ENCODE data around the gene KLRC1. TPM values are rescaled to one million over a fixed set of nuclear protein-coding genes. Genes with fewer than 3 reads are reported as not detected.

KLRC1 gene
- total RNA-seq, 4 donors from 2014 or later = 1.2 to 4.8 TPM; not detected in 2

DNA sequence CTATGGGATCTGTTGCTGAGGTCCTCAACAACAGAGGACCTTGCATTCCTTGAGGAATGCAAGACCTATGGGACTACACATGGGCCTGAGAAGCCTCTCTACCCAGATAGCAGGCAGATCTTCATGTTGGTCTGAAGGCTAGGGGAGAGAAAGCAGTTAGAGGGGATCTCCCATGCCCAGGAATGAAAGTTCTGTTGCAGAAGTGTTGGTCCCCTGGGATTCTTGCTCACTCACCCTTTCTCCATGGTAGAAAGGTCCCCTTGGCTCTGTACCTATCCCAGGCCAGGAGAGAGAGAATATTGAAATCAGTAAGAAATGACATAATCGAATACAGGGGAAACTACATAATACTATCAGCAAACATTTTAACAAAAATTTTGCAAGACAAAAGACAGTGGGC, 16.5 kb upstream of the KLRC1 start:
- H3K36me3 ChIP-seq = no peaks in the 10 kb centered on the region
- 72 to 89% methylated on average over 1 of the region's 1 CpG for WGBS, 2 donors
- H3K9me3 ChIP-seq = no peaks in the 10 kb centered on the region
- H3K4me3 ChIP-seq = no peak overlapping the region
- no peaks in the 10 kb centered on the region for H3K4me1 ChIP-seq
- intact Hi-C loops (cut with DNase I) = no loop called here
- TF ChIP-seq, protein P1, sequence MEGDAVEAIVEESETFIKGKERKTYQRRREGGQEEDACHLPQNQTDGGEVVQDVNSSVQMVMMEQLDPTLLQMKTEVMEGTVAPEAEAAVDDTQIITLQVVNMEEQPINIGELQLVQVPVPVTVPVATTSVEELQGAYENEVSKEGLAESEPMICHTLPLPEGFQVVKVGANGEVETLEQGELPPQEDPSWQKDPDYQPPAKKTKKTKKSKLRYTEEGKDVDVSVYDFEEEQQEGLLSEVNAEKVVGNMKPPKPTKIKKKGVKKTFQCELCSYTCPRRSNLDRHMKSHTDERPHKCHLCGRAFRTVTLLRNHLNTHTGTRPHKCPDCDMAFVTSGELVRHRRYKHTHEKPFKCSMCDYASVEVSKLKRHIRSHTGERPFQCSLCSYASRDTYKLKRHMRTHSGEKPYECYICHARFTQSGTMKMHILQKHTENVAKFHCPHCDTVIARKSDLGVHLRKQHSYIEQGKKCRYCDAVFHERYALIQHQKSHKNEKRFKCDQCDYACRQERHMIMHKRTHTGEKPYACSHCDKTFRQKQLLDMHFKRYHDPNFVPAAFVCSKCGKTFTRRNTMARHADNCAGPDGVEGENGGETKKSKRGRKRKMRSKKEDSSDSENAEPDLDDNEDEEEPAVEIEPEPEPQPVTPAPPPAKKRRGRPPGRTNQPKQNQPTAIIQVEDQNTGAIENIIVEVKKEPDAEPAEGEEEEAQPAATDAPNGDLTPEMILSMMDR (IDR thresholded peaks at IDR 0.05) = no peak
- TF ChIP-seq POLR2A (IDR thresholded peaks at IDR 0.05) = no peak
- no peak overlapping the region for H3K27ac ChIP-seq
- H3K27me3 ChIP-seq = no peaks in the 10 kb centered on the region
- DNase-seq = no peak

DNA sequence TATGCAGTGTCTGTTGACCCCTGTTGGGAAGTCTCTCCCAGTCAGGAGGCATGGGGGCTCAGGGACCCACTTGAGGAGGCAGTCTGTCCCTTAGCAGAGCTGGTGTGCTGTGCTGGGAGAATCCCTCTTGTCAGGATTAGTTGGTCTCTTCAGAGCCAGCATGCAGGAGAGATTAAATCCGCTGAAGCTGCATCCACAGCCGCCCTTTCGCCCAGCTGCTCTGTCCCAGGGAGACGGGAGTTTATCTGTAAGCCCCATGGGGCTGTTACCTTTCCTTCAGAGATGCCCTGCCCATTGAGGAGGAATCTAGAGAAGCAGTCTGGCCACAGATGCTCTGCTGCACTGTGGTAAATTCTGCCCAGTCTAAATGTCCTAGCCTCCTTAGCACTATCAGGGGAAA, 13.1 kb upstream of the KLRC1 start:
- H3K36me3 ChIP-seq = no peaks in the 10 kb centered on the region
- no peaks in the 10 kb centered on the region for H3K27me3 ChIP-seq
- 80% methylated on average over 1 of the region's 4 CpGs; no CpG with 5 or more reads in 1 of the 2 donors for WGBS, 2 donors
- H3K27ac ChIP-seq = no peak overlapping the region
- DNase-seq = no peak
- intact Hi-C loops (cut with DNase I) = no loop called here
- H3K4me3 ChIP-seq = no peak overlapping the region
- H3K9me3 ChIP-seq = no peaks in the 10 kb centered on the region
- no peak for TF ChIP-seq POLR2A (IDR thresholded peaks at IDR 0.05)
- TF ChIP-seq, protein P1 (IDR thresholded peaks at IDR 0.05) = no peak
- H3K4me1 ChIP-seq = no peaks in the 10 kb centered on the region

DNA sequence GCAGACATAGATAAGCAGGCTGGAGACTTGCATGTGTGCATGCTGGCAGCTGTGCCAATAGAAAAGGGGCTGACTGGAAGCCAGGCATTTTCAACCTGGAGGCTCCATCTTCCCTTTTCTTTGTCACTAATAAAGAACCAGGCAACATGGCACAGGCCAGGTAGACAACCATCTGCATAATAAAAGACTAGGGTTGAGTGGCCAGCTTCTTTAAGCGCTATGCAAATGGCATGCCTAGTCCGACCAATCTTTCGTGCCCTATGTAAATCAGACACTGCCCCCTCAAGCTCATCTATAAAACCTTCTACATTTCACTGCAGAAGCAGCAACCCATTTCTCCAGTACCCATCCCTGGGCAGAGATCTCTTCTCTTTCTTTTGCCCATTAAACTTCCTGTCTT, 4.6 kb upstream of the KLRC1 start:
- DNase-seq = no peak
- no peak overlapping the region for H3K4me3 ChIP-seq
- H3K9me3 ChIP-seq = peaks cover 0 to 18% (median 0%) of the 10 kb centered on the region in 3 donors
- H3K27me3 ChIP-seq = no peaks in the 10 kb centered on the region
- H3K27ac ChIP-seq = no peak overlapping the region
- WGBS, 2 donors = 95 to 100% methylated on average over 3 of the region's 3 CpGs
- H3K4me1 ChIP-seq = no peaks in the 10 kb centered on the region
- no peak for TF ChIP-seq POLR2A (IDR thresholded peaks at IDR 0.05)
- TF ChIP-seq, protein P1 (IDR thresholded peaks at IDR 0.05) = no peak
- intact Hi-C loops (cut with DNase I) = no loop called here
- H3K36me3 ChIP-seq = no peaks in the 10 kb centered on the region

DNA sequence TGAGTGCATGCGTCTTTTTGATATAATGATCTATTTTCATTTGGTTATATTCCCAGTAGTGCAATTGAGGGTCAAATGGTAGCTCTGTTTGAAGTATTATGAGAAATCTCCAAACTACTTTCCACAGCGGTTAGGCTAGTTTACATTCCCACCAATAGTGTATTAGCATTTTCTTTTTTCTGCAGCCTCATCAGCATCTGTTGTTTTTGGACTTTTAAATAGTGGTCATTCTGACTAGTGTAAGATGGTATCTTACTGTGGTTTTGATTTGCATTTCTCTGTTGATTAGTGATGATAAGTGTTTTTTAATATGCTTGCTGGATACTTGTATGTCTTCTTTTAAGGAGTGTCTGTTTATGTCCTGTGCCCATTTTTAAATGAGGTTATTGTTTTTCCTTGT, 3.7 kb upstream of the KLRC1 start:
- Histone ChIP-seq H3K27me3 (no peaks in the 10 kb centered on the region), H3K36me3 (no peaks in the 10 kb centered on the region), H3K4me1 (no peaks in the 10 kb centered on the region), H3K27ac (no peak overlapping the region), H3K4me3 (no peak overlapping the region), H3K9me3 (peaks cover 0 to 18% (median 0%) of the 10 kb centered on the region in 3 donors)
- no peak for DNase-seq
- WGBS, 2 donors = 84 to 92% methylated on average over 2 of the region's 2 CpGs
- TF ChIP-seq POLR2A (IDR thresholded peaks at IDR 0.05) = no peak
- TF ChIP-seq, protein P1 (IDR thresholded peaks at IDR 0.05) = no peak
- intact Hi-C loops (cut with DNase I) = no loop called here

DNA sequence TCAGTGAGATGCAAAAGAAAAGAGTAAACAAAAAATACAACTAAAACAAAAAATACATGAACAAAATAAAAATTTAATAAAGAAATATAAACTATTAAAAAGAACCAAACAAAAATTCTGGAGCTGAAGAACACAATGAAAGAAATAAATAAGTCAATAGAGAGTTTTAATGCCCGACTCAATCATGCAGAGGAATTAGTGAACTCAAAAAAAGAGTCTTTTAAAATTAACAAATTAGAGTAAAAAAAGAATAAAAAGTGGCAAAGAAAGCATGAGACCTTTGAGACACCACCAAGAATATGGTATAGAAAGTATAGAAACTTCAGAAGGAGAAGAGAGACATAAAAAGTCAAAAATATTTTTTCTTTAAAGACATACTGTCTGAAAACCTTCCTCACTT, 2.6 kb upstream of the KLRC1 start:
- Histone ChIP-seq H3K27ac (no peak overlapping the region), H3K27me3 (no peaks in the 10 kb centered on the region), H3K9me3 (peaks cover 0 to 18% (median 0%) of the 10 kb centered on the region in 3 donors), H3K36me3 (no peaks in the 10 kb centered on the region), H3K4me3 (no peak overlapping the region), H3K4me1 (no peaks in the 10 kb centered on the region)
- no peak for TF ChIP-seq POLR2A (IDR thresholded peaks at IDR 0.05)
- TF ChIP-seq, protein P1 (IDR thresholded peaks at IDR 0.05) = no peak
- intact Hi-C loops (cut with DNase I) = no loop called here
- WGBS, 2 donors = 74 to 75% methylated on average over 1 of the region's 1 CpG
- no peak for DNase-seq

Measured in esophagus squamous epithelium (tissue), 5 donors.